Myocyte (in vitro differentiated cells): Measurements from ENCODE around the gene EIF4B. TPM values are rescaled to one million over a fixed set of nuclear protein-coding genes. Genes with fewer than 3 reads are reported as not detected.

Source experiments
- microRNA-seq: library from miRNA; unstranded; fragments of <30 nt; microRNA quantifications from one replicate; pipeline ENCODE4, GENCODE V29; 2016
- total RNA-seq: library from RNA; depleted of rRNA; stranded (reverse); fragments of >200 nt; gene quantifications from 2 replicates; pipeline ENCODE4 v1.2.3, GENCODE V29; 2014

Gene EIF4B
- total RNA-seq, 1 donor from 2014 or later, result 561 TPM

Small RNA genes lying within 50 kb of the gene (microRNA-seq; reads per million reads assigned to microRNA genes)
- 0.65 reads per million for gene MIR6757

Other genes with a start within 250 kb of the EIF4B start
- not detected in 2 replicates for gene KRT76, start 229.1 kb upstream of the EIF4B start, total RNA-seq
- gene KRT3, start 210.3 kb upstream of the EIF4B start, total RNA-seq, result not detected in 2 replicates
- not detected in 2 replicates for gene KRT4, start 192.3 kb upstream of the EIF4B start, total RNA-seq
- gene KRT79, start 172.1 kb upstream of the EIF4B start, total RNA-seq, result not detected in 2 replicates
- gene KRT78, start 157.5 kb upstream of the EIF4B start, total RNA-seq, result not detected in 2 replicates
- gene KRT8, start 101.4 kb upstream of the EIF4B start, total RNA-seq, result 0.16 TPM in 1 of 2 replicates, not detected in the other
- gene KRT18, start 57.3 kb upstream of the EIF4B start, total RNA-seq, result 0.16 TPM in 1 of 2 replicates, not detected in the other
- 43.8 and 59.8 TPM in 2 replicates for gene TNS2, start 43.6 kb downstream of the EIF4B start, total RNA-seq
- 25.7 and 35.7 TPM in 2 replicates for gene SPRYD3, start 72.9 kb downstream of the EIF4B start, total RNA-seq
- gene IGFBP6, start 91.2 kb downstream of the EIF4B start, total RNA-seq, result 42.5 and 49.8 TPM in 2 replicates
- not detected in 2 replicates for gene SOAT2, start 97.0 kb downstream of the EIF4B start, total RNA-seq
- gene ZNF740, start 174.3 kb downstream of the EIF4B start, total RNA-seq, result 7.4 and 9.2 TPM in 2 replicates
- gene CSAD, start 174.5 kb downstream of the EIF4B start, total RNA-seq, result 5.6 and 15.5 TPM in 2 replicates
- 0.16 and 0.32 TPM in 2 replicates for gene ITGB7, start 200.8 kb downstream of the EIF4B start, total RNA-seq
- gene RARG, start 225.8 kb downstream of the EIF4B start, total RNA-seq, result 15.4 and 22.7 TPM in 2 replicates